Measurements from ENCODE around the gene METTL25. TPM values are rescaled to one million over a fixed set of nuclear protein-coding genes. Genes with fewer than 3 reads are reported as not detected.

Gene METTL25
- total RNA-seq, 4 donors from 2014 or later = 15.2 to 29.9 (median 22.0) TPM

GRCh38 chr12:82519510-82519909 is 161.2 kb downstream of the METTL25 start:
- intact Hi-C loops (cut with DNase I) = no loop called here
- no peak overlapping the region for H3K27ac ChIP-seq (replicated peaks in 1 of 4)
- H3K4me3 ChIP-seq = no peak overlapping the region
- no peak for TF ChIP-seq CTCF (IDR thresholded peaks at IDR 0.05)
- no peak for TF ChIP-seq EP300 (IDR thresholded peaks at IDR 0.05)
- TF ChIP-seq POLR2A (IDR thresholded peaks at IDR 0.05; ENCODE audit: low read depth) = no peak
- no peak for TF ChIP-seq POLR2AphosphoS5 (IDR thresholded peaks at IDR 0.05)
- H3K36me3 ChIP-seq = no peaks in the 10 kb centered on the region
- peaks cover 0 to 11% (median 3%) of the 10 kb centered on the region in 4 donors for H3K4me1 ChIP-seq
- no peaks in the 10 kb centered on the region for H3K9me3 ChIP-seq
- no peak for DNase-seq (ENCODE audit: extremely low spot score)
- H3K27me3 ChIP-seq = no peaks in the 10 kb centered on the region

- Histone ChIP-seq H3K9me3 (no peaks in the 10 kb centered on the region), H3K4me1 (peaks cover 0 to 14% (median 5%) of the 10 kb centered on the region in 4 donors), H3K27ac (replicated peaks in 1 of 4) (no peak overlapping the region), H3K27me3 (no peaks in the 10 kb centered on the region), H3K36me3 (no peaks in the 10 kb centered on the region), H3K4me3 (no peak overlapping the region)
- WGBS = 98% methylated on average over 4 of the region's 4 CpGs
- no peak for DNase-seq (ENCODE audit: extremely low spot score)
- intact Hi-C loops (cut with DNase I) = no loop called here
- TF ChIP-seq EP300 (IDR thresholded peaks at IDR 0.05) (no peak), POLR2A (IDR thresholded peaks at IDR 0.05; ENCODE audit: low read depth) (no peak), POLR2AphosphoS5 (IDR thresholded peaks at IDR 0.05) (no peak), CTCF (IDR thresholded peaks at IDR 0.05) (no peak)
Measured at GRCh38 chr12:82522285-82522684, 164.0 kb downstream of the METTL25 start.

- intact Hi-C loops (cut with DNase I) = no loop called here
- Histone ChIP-seq H3K36me3 (no peaks in the 10 kb centered on the region), H3K4me3 (no peak overlapping the region), H3K27ac (replicated peaks in 1 of 4) (no peak overlapping the region), H3K9me3 (no peaks in the 10 kb centered on the region), H3K27me3 (no peaks in the 10 kb centered on the region), H3K4me1 (peaks cover 0 to 14% (median 5%) of the 10 kb centered on the region in 4 donors)
- TF ChIP-seq POLR2A (IDR thresholded peaks at IDR 0.05; ENCODE audit: low read depth) (no peak), POLR2AphosphoS5 (IDR thresholded peaks at IDR 0.05) (no peak), CTCF (IDR thresholded peaks at IDR 0.05) (no peak), EP300 (IDR thresholded peaks at IDR 0.05) (no peak)
- DNase-seq (ENCODE audit: extremely low spot score) = no peak
Measured at GRCh38 chr12:82522762-82523161, 164.4 kb downstream of the METTL25 start.

DNA sequence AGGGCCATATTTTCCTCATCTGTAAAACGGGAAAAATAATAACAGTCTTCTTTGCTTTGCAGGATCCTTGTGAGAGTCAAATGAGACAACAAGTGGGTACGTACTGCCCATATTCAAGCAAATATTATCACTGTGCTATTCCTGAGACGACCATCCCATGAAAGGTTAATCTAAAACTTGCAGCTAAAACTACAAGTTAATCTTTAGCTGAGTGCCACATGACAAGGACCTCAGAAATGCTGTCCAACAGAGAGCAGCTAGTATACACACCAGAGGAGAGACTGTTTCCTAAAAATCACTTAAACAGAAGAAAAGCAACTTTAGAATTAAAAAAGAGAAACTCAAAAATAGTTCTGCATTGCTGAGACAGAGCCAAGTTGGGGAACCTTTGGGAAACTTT is 165.7 kb downstream of the METTL25 start:
- no peak for DNase-seq (ENCODE audit: extremely low spot score)
- Histone ChIP-seq H3K9me3 (no peaks in the 10 kb centered on the region), H3K36me3 (no peaks in the 10 kb centered on the region), H3K4me3 (no peak overlapping the region), H3K27me3 (no peaks in the 10 kb centered on the region), H3K4me1 (peaks cover 0 to 14% (median 5%) of the 10 kb centered on the region in 4 donors), H3K27ac (replicated peaks in 1 of 4) (no peak overlapping the region)
- intact Hi-C loops (cut with DNase I) = no loop called here
- 40% methylated on average over 3 of the region's 3 CpGs for WGBS
- no peak for TF ChIP-seq EP300 (IDR thresholded peaks at IDR 0.05)
- no peak for TF ChIP-seq CTCF (IDR thresholded peaks at IDR 0.05)
- TF ChIP-seq POLR2A (IDR thresholded peaks at IDR 0.05; ENCODE audit: low read depth) = no peak
- TF ChIP-seq POLR2AphosphoS5 (IDR thresholded peaks at IDR 0.05) = no peak

DNA sequence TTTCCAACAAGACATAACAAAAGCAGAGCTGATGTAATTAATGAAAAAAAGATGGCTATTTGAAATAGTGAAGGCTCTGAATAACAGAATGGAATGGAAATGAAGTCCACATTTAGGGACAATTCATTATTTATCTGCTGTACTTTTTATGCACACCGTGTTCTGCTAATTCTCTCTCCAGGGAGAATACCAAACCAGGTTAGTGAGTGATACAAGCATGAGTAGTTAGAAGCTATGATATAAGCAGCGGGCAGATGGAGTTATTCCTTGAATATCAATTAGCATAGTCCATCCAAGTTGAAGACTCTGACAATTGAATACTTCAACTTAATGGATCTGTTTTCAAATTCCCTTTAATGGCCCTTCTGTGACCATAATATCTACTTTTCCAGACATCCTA is 166.3 kb downstream of the METTL25 start:
- Histone ChIP-seq H3K4me1 (peaks cover 0 to 14% (median 5%) of the 10 kb centered on the region in 4 donors), H3K27ac (replicated peaks in 1 of 4) (no peak overlapping the region), H3K9me3 (no peaks in the 10 kb centered on the region), H3K4me3 (no peak overlapping the region), H3K27me3 (no peaks in the 10 kb centered on the region), H3K36me3 (no peaks in the 10 kb centered on the region)
- intact Hi-C loops (cut with DNase I) = no loop called here
- no peak for TF ChIP-seq POLR2A (IDR thresholded peaks at IDR 0.05; ENCODE audit: low read depth)
- no peak for TF ChIP-seq CTCF (IDR thresholded peaks at IDR 0.05)
- no peak for TF ChIP-seq POLR2AphosphoS5 (IDR thresholded peaks at IDR 0.05)
- TF ChIP-seq EP300 (IDR thresholded peaks at IDR 0.05) = no peak
- 36% methylated on average over 2 of the region's 2 CpGs for WGBS
- DNase-seq (ENCODE audit: extremely low spot score) = no peak
